ENCODE results near the gene WDR64. TPM values are rescaled to one million over a fixed set of nuclear protein-coding genes. Genes with fewer than 3 reads are reported as not detected.
A peak's percentile ranks its signal among the peaks of the same experiment; 100 is the strongest.

Gene WDR64
- under 1 TPM in 1 of 2 experiments, not detected in 1; 0.32 TPM for total RNA-seq

DNA sequence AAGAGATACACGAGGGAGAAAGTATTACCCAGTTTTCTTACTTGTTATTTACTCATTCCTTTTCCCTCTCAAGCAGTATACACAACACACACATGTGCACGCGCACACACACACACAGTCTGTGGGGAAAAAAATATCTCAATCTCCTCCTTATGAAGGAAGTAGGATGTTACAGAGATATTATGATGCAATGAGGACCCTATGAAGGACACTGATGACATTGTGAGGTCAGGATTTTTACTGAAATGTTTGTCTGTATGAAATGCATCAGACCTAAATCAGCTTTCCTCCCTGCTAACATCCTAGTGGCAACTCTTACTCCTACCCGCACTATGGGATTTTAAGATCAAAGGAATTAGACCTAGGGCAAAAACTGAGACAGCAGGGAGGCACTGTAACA is at the start of gene WDR64:
Gene WDR64 (plus strand): TSS at position 270 of the 400 bp plus-strand sequence. CDS start 204 bp downstream, outside the sequence.
- Mint-ChIP-seq H3K36me3 (no peaks in the 10 kb centered on the region), H3K4me3 (no peak within 1 kb of the TSS), H3K27me3 (no peaks in the 10 kb centered on the region), H3K27ac (no peak within 1 kb of the TSS), H3K4me1 (no peaks in the 10 kb centered on the region), H3K9me3 (no peaks in the 10 kb centered on the region)
- no peak for DNase-seq

DNA sequence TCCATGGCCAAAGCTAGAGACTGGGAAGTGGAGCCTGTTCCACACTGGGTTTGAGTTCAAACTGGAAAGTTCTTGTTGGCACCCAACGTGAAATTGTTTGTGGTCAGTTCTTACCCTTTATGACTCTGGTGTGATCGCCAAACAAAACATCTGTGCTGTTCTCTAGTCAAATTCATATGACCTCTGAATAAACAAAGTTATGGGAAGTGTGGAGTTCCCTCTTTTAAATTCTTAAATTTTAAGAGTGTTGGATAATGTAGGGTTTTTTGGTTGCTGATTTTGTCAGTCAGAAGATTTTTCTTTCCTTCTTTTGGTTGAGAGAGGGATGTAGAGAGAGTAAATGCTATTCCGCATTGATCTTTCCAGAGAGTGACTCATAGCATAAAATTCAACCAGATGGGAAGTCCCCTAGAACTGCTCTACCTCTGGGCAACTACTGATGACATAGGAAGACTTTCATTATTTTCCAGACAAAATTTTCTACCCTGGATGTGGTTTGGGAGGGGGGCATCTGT is 48.3 kb upstream of the WDR64 start:
- peaks cover 9% of the 10 kb centered on the region for H3K36me3 Mint-ChIP-seq
- H3K27ac Mint-ChIP-seq, result no peak overlapping the region
- DNase-seq, result no peak
- no peaks in the 10 kb centered on the region for H3K27me3 Mint-ChIP-seq
- no peaks in the 10 kb centered on the region for H3K4me1 Mint-ChIP-seq
- no peaks in the 10 kb centered on the region for H3K9me3 Mint-ChIP-seq
- H3K4me3 Mint-ChIP-seq, result no peak overlapping the region

DNA sequence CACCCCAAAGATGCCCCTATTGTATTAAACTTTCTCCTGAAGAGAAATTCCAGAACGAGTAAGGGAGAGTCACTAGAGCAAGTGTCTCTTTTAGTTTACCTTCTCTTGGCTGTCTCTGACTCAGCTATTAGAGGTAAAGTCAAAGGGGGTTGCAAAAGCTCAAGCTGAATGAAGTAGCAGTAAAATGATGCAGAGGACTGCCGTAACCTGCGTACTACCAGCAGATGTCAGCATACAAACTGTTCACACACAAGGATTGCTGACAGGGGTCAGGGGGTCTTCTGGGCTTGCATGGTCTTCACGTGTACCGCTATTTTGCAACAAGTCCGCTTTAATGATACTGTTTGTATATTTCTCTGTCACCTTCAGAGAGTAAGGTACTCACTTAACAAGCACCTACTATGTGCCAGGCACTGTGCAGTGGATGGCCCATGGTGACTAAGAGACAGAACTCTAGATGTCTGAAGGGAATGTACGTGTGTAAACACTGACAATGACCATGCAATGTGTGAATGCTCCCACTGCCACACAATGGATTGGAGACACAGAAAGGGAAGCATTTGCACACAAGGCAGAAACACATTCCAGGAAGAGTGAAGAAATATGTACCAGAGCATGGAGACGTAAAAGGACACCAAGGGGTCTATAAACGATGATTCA is 46.8 kb upstream of the WDR64 start:
- no peaks in the 10 kb centered on the region for H3K4me1 Mint-ChIP-seq
- H3K4me3 Mint-ChIP-seq, result no peak overlapping the region
- DNase-seq, result no peak
- no peaks in the 10 kb centered on the region for H3K27me3 Mint-ChIP-seq
- H3K36me3 Mint-ChIP-seq, result peaks cover 9% of the 10 kb centered on the region
- no peaks in the 10 kb centered on the region for H3K9me3 Mint-ChIP-seq
- H3K27ac Mint-ChIP-seq, result no peak overlapping the region

DNA sequence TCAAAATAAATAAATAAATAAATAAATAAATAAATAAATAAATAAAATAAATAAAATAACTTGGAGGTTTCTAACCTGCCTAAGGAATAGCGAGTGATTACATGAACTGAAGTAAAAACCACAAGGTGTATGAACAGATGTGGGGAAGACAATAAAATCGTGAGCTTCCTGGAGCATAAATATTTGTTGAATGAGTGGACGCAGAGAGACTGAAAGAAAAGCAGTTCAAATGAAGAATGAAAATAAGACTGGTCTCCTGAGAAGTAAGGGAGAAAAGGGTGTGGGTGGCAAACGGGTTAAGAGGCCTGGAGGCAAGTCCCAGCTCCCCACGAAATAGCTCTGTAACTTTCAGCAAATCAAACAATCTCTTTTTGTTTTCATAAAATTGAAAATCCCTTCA is 45.5 kb upstream of the WDR64 start:
- DNase-seq, result no peak
- Mint-ChIP-seq H3K4me1 (no peaks in the 10 kb centered on the region), H3K36me3 (peaks cover 9% of the 10 kb centered on the region), H3K4me3 (no peak overlapping the region), H3K27ac (no peak overlapping the region), H3K27me3 (no peaks in the 10 kb centered on the region), H3K9me3 (no peaks in the 10 kb centered on the region)

DNA sequence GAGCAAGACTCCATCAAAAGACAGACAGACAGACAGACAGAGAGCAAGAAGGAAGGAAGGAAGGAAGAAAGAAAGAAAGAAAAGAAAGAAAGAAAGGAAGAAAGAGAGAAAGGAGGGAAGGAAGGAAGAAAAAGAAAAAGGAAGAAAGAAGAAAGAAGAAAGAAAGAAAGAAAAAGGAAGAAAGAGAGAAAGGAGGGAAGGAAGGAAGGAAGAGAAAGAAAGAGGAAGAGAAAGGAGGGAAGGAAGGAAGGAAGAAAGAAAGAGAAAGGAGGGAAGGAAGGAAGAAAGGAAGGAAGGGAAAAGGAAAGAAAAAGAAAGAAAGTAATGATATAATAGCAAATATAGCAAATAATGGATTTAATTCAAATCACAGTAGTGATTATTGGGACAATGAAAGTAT is 44.6 kb upstream of the WDR64 start:
- H3K4me3 Mint-ChIP-seq, result no peak overlapping the region
- H3K36me3 Mint-ChIP-seq, result peaks cover 8% of the 10 kb centered on the region
- no peaks in the 10 kb centered on the region for H3K4me1 Mint-ChIP-seq
- no peaks in the 10 kb centered on the region for H3K9me3 Mint-ChIP-seq
- DNase-seq, result no peak
- H3K27me3 Mint-ChIP-seq, result no peaks in the 10 kb centered on the region
- H3K27ac Mint-ChIP-seq, result no peak overlapping the region

DNA sequence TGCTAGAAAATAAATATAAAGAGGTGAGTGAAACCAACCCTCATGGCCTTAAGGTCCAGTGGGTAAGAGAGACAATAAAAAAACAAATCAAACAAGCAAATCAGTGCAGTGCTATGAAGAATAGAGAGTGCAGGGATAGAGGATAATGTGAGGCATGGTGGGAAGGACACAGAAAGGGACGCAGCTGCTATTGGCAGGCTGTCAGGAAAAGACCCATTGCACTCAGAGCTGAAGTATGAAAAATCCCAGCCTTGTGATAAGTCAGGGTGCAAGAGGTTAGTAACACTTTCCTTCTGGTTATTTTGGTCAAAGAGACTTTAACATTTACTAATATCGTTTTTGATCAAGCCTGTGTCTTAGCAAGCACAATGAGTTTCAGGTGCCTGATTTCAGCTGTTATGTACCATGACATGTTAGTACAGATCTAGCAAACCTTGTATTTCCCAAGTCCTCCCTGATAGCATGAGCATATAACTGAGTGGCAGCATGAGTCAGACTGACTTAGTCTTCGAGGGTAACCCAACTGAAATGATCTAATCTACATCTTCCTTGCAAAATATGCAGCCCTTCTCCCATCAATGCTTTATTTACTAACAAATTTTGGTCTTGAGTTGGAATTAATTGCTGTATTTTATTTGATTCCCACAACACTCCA is 43.6 kb upstream of the WDR64 start:
- H3K36me3 Mint-ChIP-seq, result peaks cover 6% of the 10 kb centered on the region
- DNase-seq, result no peak

DNA sequence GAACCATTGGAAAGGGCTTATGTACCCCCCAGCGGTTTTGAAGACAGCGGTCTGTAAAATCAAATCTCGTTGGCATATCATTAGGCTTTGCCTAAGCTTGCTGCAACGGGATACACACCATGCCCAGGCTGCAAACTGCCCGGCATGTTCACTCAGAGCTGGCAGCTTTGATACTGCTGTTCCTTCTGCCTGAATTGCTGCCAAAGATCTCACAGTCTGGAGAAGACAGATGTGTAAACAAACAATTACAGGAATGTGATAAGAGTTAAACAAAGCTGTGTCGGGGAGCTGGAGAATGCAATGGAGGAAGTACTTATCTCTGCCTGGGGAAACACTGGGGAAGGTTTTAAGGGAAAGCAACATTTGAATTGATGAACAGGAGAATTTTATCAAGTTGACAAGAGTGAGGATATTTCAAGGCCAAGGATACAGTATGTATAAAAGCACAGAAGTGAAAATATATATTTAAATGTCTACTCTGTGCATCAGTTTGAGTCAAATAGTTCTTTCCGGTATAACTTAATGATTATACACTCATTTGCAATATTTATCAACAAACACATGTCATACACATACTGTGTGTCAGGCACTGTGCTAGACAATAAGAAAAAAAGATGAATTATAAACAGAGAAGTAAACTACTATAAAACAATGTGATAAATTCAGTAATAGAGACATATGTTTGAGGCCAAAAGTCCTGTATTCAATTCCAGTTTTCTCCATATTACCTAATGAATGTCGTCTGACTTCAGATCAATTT is 41.8 kb upstream of the WDR64 start:
- no peak for DNase-seq
- Mint-ChIP-seq H3K4me3 (no peak overlapping the region), H3K4me1 (peaks cover 16% of the 10 kb centered on the region), H3K36me3 (peaks cover 6% of the 10 kb centered on the region), H3K27me3 (no peaks in the 10 kb centered on the region), H3K9me3 (no peaks in the 10 kb centered on the region), H3K27ac (no peak overlapping the region)

More for the DNA sequence above, 43.6 kb upstream of the WDR64 start:
- Mint-ChIP-seq H3K9me3 (no peaks in the 10 kb centered on the region), H3K4me1 (peaks cover 6% of the 10 kb centered on the region), H3K4me3 (no peak overlapping the region), H3K27ac (no peak overlapping the region), H3K27me3 (no peaks in the 10 kb centered on the region)

DNA sequence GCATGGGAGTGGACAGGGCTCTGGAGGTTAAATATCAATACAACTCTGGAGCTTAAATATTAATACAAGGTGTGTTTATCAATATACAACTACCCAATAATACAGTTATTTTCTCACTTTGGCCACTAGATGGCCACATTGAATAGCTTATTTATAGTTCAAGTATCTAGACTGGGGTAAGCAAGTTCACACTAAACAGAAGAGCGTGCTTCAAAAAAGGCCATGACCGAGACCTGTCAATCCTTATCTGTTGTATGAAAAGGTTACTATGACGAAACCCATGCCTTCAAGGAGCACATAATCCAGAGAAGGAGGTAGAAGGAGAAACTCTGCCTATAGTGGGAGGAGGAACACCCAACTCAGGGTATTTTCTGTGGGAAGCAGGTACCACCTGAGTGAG is 41.0 kb upstream of the WDR64 start:
- Mint-ChIP-seq H3K9me3 (no peaks in the 10 kb centered on the region), H3K36me3 (peaks cover 6% of the 10 kb centered on the region), H3K4me1 (peaks cover 16% of the 10 kb centered on the region), H3K27ac (no peak overlapping the region), H3K4me3 (no peak overlapping the region), H3K27me3 (no peaks in the 10 kb centered on the region)
- no peak for DNase-seq

DNA sequence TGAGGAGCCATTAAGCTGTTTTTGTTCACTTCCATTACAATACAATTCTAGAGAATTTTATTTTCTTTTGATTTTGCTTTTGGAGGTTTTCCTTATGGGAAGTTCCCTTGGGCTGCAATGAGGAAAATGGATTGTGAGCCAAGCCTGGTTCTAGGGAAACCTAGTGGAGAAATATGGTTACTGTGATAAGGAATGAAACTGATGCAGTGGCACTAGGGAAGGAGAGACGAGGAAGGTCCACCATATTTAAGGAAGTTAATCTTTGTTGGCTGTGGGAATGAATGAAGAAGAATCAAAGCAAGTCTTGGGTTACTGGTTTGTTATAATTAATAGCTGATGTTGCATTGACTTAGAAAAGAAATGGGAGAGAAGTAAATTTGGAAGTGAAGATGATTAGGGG is 40.3 kb upstream of the WDR64 start:
- Mint-ChIP-seq H3K4me3 (no peak overlapping the region), H3K36me3 (peaks cover 6% of the 10 kb centered on the region), H3K4me1 (peaks cover 16% of the 10 kb centered on the region), H3K27ac (no peak overlapping the region), H3K27me3 (no peaks in the 10 kb centered on the region), H3K9me3 (no peaks in the 10 kb centered on the region)
- no peak for DNase-seq

DNA sequence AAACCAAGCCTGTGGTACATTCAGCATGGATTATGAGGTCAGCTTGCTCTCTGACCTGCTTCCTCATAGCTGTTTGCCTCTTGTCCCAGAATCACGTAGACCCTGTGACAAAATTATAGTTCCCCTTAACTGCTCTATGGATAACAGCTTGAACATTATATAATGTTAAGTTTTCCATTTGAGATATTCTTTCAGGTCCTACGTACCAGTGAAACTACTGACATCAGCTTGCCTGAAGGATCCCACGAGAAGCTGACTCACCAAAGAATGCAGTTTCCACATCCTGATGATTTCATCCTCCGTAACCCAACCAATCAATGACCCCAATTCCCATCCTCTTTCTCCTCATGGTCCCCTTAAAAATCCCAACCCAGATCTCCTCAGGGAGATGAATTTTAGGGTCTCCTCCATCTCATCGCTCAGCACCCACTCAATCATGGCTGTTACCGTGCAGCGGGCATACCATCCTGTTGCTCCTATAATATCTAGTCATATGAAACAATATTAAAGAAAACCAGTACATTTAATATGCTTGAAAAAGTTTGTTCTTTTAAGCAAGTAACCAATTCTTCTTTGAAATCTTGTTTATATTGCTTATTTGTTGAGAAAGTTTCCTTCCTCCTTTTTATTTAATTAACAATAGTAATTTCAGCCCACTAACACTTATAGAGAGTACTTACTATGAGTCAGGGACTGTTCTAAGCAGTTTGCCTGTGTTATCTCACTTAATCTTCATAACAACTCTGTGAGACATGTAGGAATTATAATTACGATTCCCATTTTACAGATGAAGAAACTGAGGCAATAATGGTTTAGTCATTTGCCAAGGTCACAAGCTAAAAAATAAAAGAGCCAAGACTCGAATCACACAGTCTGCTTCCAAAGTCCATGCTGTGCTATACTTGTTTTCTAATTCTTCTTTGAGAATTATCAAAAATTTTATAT is 39.3 kb upstream of the WDR64 start:
- Mint-ChIP-seq H3K27me3 (no peaks in the 10 kb centered on the region), H3K36me3 (peaks cover 6% of the 10 kb centered on the region), H3K4me3 (no peak overlapping the region), H3K4me1 (peaks cover 16% of the 10 kb centered on the region), H3K9me3 (no peaks in the 10 kb centered on the region), H3K27ac (peak overlapping the region; percentile 1)
- no peak for DNase-seq

DNA sequence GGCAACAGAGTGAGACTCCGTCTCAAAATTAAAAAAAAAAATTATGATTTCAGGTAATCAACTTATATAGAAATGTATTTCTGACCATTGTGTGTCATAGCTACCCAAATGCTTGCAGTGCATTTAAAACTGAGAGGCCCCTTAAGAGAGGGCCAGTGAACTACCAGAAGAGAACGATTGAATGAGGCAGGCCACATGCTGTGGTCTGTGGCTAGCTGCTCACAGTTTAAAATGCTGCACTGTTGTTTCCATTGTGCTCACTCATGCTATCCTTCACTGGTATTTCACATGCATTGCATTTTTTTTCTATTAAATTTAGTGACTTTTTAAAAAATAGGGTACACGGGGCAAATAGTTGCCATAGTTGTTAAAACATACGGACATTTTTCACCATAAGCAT is 37.9 kb upstream of the WDR64 start:
- H3K36me3 Mint-ChIP-seq, result peaks cover 6% of the 10 kb centered on the region
- no peak for DNase-seq
- peaks cover 16% of the 10 kb centered on the region for H3K4me1 Mint-ChIP-seq
- H3K27me3 Mint-ChIP-seq, result no peaks in the 10 kb centered on the region
- no peaks in the 10 kb centered on the region for H3K9me3 Mint-ChIP-seq
- H3K27ac Mint-ChIP-seq, result no peak overlapping the region
- H3K4me3 Mint-ChIP-seq, result no peak overlapping the region

DNA sequence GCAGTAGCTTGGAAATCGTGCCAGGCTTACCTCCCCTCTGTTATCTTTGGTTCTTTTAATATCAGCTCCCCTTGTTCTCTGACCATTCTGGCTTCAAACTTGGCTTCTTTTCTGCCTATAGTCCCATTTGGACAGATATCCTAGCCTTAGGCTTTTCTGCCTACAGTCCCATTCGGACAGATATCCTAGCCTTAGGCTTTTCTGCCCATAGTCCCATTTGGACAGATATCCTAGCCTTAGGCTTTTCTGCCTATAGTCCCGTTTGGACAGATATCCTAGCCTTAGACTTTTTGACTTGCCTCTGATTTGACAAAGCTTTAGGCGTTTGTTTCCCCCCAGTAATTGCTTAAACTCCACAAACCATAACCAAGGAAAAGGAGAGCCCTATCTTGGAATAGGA is 37.5 kb upstream of the WDR64 start:
- no peak for DNase-seq
- Mint-ChIP-seq H3K9me3 (no peaks in the 10 kb centered on the region), H3K27me3 (no peaks in the 10 kb centered on the region), H3K4me1 (peaks cover 16% of the 10 kb centered on the region), H3K27ac (no peak overlapping the region), H3K36me3 (peaks cover 6% of the 10 kb centered on the region), H3K4me3 (no peak overlapping the region)

DNA sequence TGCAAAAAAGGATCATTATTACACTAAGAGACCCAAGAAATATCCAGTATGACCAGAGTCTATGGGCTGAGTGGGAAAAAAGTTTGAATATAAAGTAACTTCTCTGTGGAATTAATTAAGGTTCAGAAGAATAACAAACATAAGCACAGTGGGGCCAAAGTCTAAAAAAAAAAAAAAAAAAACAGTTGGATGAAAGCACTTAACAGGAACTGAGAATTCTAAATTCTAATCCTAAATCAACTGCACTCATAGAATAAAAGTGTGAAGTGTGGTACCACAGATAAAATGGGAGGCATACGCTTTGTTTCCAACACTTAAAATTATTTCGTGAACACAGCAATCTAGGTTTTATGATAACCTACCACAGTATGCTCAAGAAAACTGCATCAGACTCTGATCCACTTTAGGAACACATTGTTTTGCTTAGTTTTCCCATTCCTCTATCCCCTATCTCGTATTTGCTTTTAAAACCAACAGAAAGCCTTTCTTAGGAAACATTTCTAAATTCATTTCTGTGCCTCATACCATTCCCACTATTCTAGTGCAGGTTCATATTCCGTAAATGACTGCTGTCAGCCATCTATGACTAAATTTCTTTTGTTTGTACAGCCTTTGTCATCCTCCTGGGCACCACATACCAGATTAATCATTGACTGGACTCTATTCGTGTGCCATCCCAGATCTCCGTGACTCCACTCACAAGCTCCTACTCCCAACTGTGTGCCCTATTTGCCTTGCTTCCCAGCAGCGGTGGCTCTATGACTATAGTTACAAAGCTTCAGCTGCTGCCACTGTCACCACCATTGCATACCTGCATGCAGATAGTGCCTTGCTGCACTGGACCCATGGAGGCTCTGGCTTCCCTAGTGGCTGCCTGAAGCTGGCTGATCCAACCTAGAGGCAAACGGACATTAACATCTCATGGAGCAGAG is 36.8 kb upstream of the WDR64 start:
- Mint-ChIP-seq H3K36me3 (peaks cover 6% of the 10 kb centered on the region), H3K9me3 (no peaks in the 10 kb centered on the region), H3K4me1 (peaks cover 16% of the 10 kb centered on the region), H3K27me3 (no peaks in the 10 kb centered on the region), H3K4me3 (no peak overlapping the region), H3K27ac (no peak overlapping the region)
- no peak for DNase-seq

DNA sequence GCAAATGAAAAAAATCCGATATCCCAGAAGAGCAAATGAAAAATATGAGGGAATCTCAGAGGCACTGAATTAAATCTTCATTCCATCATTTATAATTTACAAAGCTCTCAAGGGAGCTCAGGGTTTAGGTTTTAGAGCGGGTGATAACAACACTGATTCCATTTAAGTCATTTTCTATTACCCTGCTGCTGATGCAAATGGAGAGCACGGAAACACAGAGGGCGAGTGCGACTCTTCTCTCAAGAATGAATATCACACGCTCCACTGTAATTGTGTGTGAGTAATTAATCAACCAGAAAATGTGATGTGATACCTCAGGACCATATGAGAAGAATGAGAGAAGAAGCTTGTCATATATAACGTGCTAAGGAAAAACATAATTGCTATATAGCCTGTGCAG is 34.7 kb upstream of the WDR64 start:
- Mint-ChIP-seq H3K27me3 (no peaks in the 10 kb centered on the region), H3K4me1 (peaks cover 16% of the 10 kb centered on the region), H3K4me3 (no peak overlapping the region), H3K9me3 (no peaks in the 10 kb centered on the region), H3K36me3 (peaks cover 8% of the 10 kb centered on the region), H3K27ac (no peak overlapping the region)
- DNase-seq, result no peak
